Measurements from ENCODE around the gene BLTP2. TPM values are rescaled to one million over a fixed set of nuclear protein-coding genes. Genes with fewer than 3 reads are reported as not detected.
A peak's percentile ranks its signal among the peaks of the same experiment; 100 is the strongest.
"Not testable (repeated sequence)": the region's sequence is repeated elsewhere in the genome, so short reads cannot be mapped to it uniquely, and the experiment has no call there.

Gene BLTP2
- total RNA-seq, 2 donors from 2014 or later, result 184 to 422 TPM

DNA sequence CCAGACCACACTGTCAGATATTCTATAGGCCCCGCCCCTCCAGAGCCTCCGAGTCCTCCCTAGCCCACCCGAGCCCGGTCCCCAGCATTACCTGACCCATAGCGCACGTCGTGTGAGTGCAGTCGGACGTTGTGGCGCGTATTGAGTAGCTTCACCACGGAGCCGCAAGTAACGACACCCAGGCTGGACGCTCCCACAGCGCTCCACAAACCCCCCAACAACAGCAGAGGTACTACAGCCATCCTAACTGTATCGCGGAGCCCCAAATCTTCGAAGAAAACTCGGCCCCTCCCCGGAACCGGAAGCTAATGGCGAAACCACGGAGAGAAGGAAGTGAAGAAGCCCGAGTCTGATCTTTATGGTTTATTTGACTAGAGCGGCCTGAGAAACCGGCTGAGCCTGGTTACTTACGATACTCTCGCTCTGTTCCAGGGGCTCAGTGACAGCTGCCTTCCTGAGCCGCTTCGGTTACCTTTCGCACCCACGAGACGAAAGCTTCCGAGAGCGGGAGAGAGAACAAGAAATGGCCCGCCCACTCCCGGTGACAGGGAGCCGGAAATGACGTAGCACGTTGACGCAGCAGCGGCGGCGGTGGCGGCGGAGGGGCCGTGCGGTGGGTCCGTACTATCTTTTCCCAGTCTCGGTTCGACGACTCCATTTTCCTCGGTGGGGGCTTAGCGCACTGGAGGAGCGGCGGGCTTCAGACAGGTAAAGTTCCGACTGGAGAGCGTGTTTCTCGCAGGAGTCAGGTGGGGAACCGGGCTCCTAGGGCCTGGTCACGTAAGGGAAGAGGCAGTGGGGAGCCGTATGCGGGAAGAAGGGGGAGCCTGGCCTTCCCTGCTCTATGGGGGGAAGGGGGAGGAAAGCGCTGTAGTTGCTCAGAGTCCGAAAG is 16.9 kb upstream of the BLTP2 start, which contains the start of the genes SDF2 and SUPT6H:
TSS of gene SDF2 (minus strand) at position 272 of the 892 bp plus-strand sequence. CDS start at position 242, 30 bp downstream.
TSS of gene SUPT6H (plus strand) at position 571 of the 892 bp plus-strand sequence. CDS start 11,197 bp downstream, outside the sequence.
- Mint-ChIP-seq H3K4me1 (ENCODE audit: low read depth in 2 of 2) (peaks cover 45 to 56% of the 10 kb centered on the region in 2 donors), H3K27ac (peak within 1 kb of the TSS; percentile 98 to 100), H3K27me3 (no peaks in the 10 kb centered on the region), H3K4me3 (peak within 1 kb of the TSS; percentile 92), H3K36me3 (peaks cover 21% of the 10 kb centered on the region), H3K9me3 (no peaks in the 10 kb centered on the region)
- DNase-seq (ENCODE audit: low spot score) (peak; percentile 94), ATAC-seq (peak; percentile 93 to 94)

GRCh38 chr17:28659497-28659881 is 14.5 kb upstream of the BLTP2 start:
- Mint-ChIP-seq H3K27ac (peak overlapping the region in 1 of 2 donors; percentile 100), H3K36me3 (peaks cover 18% of the 10 kb centered on the region), H3K4me3 (peak overlapping the region; percentile 92), H3K4me1 (ENCODE audit: low read depth in 2 of 2) (peaks cover 41 to 50% of the 10 kb centered on the region in 2 donors)
- not testable (repeated sequence) for H3K9me3 Mint-ChIP-seq; H3K27me3 Mint-ChIP-seq; DNase-seq (ENCODE audit: low spot score); ATAC-seq

GRCh38 chr17:28658766-28659496 is 14.0 kb upstream of the BLTP2 start:
- not testable (repeated sequence) for DNase-seq (ENCODE audit: low spot score); H3K27ac Mint-ChIP-seq; H3K27me3 Mint-ChIP-seq; H3K4me3 Mint-ChIP-seq; ATAC-seq; H3K9me3 Mint-ChIP-seq
- Mint-ChIP-seq H3K4me1 (ENCODE audit: low read depth in 2 of 2) (peaks cover 38 to 44% of the 10 kb centered on the region in 2 donors), H3K36me3 (peaks cover 18% of the 10 kb centered on the region)

- not testable (repeated sequence) for H3K4me3 Mint-ChIP-seq; H3K9me3 Mint-ChIP-seq; DNase-seq (ENCODE audit: low spot score); H3K27me3 Mint-ChIP-seq; ATAC-seq; H3K27ac Mint-ChIP-seq
- H3K36me3 Mint-ChIP-seq, result peaks cover 13% of the 10 kb centered on the region
- peaks cover 33 to 38% of the 10 kb centered on the region in 2 donors for H3K4me1 Mint-ChIP-seq (ENCODE audit: low read depth in 2 of 2)
These were observed 13.4 kb upstream of the BLTP2 start for GRCh38 chr17:28658342-28658741.

- no peaks in the 10 kb centered on the region for H3K27me3 Mint-ChIP-seq
- no peaks in the 10 kb centered on the region for H3K9me3 Mint-ChIP-seq
- DNase-seq (ENCODE audit: low spot score), result no peak
- H3K36me3 Mint-ChIP-seq, result peaks cover 11% of the 10 kb centered on the region
- no peak for ATAC-seq
- H3K27ac Mint-ChIP-seq, result no peak overlapping the region
- H3K4me3 Mint-ChIP-seq, result no peak overlapping the region
- H3K4me1 Mint-ChIP-seq (ENCODE audit: low read depth in 2 of 2), result peaks cover 27 to 32% of the 10 kb centered on the region in 2 donors
These were observed 12.8 kb upstream of the BLTP2 start for GRCh38 chr17:28657756-28658155.

GRCh38 chr17:28655160-28655559 is 10.2 kb upstream of the BLTP2 start:
- no peak for DNase-seq (ENCODE audit: low spot score)
- no peaks in the 10 kb centered on the region for H3K27me3 Mint-ChIP-seq
- no peak overlapping the region for H3K4me3 Mint-ChIP-seq
- peaks cover 11% of the 10 kb centered on the region for H3K36me3 Mint-ChIP-seq
- no peak overlapping the region for H3K27ac Mint-ChIP-seq
- H3K4me1 Mint-ChIP-seq (ENCODE audit: low read depth in 2 of 2), result peaks cover 18% of the 10 kb centered on the region in 2 donors
- peak in 1 of 2 donors; percentile 48 for ATAC-seq
- no peaks in the 10 kb centered on the region for H3K9me3 Mint-ChIP-seq

GRCh38 chr17:28648698-28649097 is 3.7 kb upstream of the BLTP2 start:
- DNase-seq (ENCODE audit: low spot score), result no peak
- H3K9me3 Mint-ChIP-seq, result no peaks in the 10 kb centered on the region
- H3K4me3 Mint-ChIP-seq, result no peak overlapping the region
- no peak for ATAC-seq
- H3K27ac Mint-ChIP-seq, result no peak overlapping the region
- H3K36me3 Mint-ChIP-seq, result peaks cover 17% of the 10 kb centered on the region
- H3K4me1 Mint-ChIP-seq (ENCODE audit: low read depth in 2 of 2), result peaks cover 18 to 26% of the 10 kb centered on the region in 2 donors
- H3K27me3 Mint-ChIP-seq, result no peaks in the 10 kb centered on the region

DNA sequence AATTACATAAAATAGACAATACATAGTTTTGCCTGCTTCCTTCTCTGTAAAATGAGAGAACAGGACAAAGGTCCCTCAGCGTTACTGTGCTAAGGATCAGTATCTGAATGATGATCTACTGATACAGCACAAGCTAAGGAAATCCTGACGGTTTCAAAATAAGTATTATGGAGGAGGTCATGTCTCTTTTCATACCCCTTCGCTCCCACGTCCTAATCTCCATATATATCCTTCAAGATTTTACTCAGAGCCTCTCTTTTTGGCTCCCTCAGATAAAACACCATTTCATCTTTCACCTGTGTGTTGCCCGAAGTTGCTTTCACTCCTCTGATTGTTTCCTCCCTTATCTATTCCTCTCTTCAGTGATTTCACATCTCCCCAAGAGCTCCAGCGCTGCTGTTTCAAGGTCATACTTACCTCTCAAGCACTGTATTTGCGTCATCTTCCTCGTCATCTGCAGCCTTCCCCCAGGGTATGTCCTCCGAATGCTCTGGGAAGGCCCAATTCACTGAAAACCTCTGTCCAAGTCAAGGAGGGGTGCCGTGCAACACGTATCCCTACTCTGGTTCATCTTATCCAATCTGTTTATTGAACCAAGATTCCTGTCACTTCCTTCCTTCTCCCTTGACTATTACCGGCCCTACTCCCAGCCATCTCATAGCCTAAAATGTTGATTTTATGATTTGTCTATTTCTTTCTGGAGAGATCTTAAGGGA is 1.2 kb upstream of the BLTP2 start:
- DNase-seq (ENCODE audit: low spot score) (no peak), ATAC-seq (no peak)
- Mint-ChIP-seq H3K4me1 (ENCODE audit: low read depth in 2 of 2) (peaks cover 34 to 45% of the 10 kb centered on the region in 2 donors), H3K9me3 (no peaks in the 10 kb centered on the region), H3K27me3 (no peaks in the 10 kb centered on the region), H3K36me3 (peaks cover 28% of the 10 kb centered on the region), H3K27ac (peak overlapping the region; percentile 92 to 94), H3K4me3 (peak overlapping the region; percentile 97)

DNA sequence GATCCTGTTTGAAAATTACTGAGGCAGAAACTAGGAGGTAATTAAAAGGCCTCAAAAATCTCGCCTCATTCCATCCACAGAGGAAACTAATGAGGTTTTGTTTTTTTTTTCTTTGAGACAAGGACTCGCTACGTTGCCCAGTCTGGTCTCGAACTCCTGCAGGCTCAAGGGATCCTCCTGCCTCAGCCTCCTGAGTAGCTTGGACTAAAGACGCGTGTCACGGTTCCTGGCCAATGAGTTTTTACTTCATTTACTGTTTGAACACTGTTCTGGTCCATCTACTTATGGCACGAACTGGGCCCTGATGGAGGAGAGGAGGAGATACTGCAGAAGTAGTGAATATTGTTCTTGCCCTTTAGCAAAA is 600 bp upstream of the BLTP2 start:
- Mint-ChIP-seq H3K36me3 (peaks cover 29% of the 10 kb centered on the region), H3K9me3 (no peaks in the 10 kb centered on the region), H3K4me1 (ENCODE audit: low read depth in 2 of 2) (peaks cover 34 to 46% of the 10 kb centered on the region in 2 donors), H3K27me3 (no peaks in the 10 kb centered on the region), H3K27ac (peak overlapping the region; percentile 92 to 94), H3K4me3 (peak overlapping the region; percentile 97)
- no peak for ATAC-seq
- DNase-seq (ENCODE audit: low spot score), result no peak

GRCh38 chr17:28643983-28644786 is 773 bp downstream of the BLTP2 start:
- no peaks in the 10 kb centered on the region for H3K27me3 Mint-ChIP-seq
- peak overlapping the region; percentile 72 to 94 for H3K27ac Mint-ChIP-seq
- H3K4me1 Mint-ChIP-seq (ENCODE audit: low read depth in 2 of 2), result peaks cover 41 to 53% of the 10 kb centered on the region in 2 donors
- ATAC-seq (peak; percentile 1 to 2), DNase-seq (ENCODE audit: low spot score) (no peak)
- H3K4me3 Mint-ChIP-seq, result peak overlapping the region; percentile 97
- H3K36me3 Mint-ChIP-seq, result peaks cover 39% of the 10 kb centered on the region
- H3K9me3 Mint-ChIP-seq, result no peaks in the 10 kb centered on the region

- Mint-ChIP-seq H3K4me1 (ENCODE audit: low read depth in 2 of 2) (peaks cover 37 to 48% of the 10 kb centered on the region in 2 donors), H3K36me3 (peaks cover 43% of the 10 kb centered on the region), H3K4me3 (no peak overlapping the region), H3K9me3 (no peaks in the 10 kb centered on the region), H3K27me3 (no peaks in the 10 kb centered on the region), H3K27ac (no peak overlapping the region)
- ATAC-seq, result no peak
- DNase-seq (ENCODE audit: low spot score), result no peak
These were observed 3.4 kb downstream of the BLTP2 start for GRCh38 chr17:28641579-28641978.

- ATAC-seq (no peak), DNase-seq (ENCODE audit: low spot score) (no peak)
- peaks cover 12 to 14% of the 10 kb centered on the region in 2 donors for H3K4me1 Mint-ChIP-seq (ENCODE audit: low read depth in 2 of 2)
- H3K36me3 Mint-ChIP-seq, result peaks cover 46% of the 10 kb centered on the region
- no peaks in the 10 kb centered on the region for H3K27me3 Mint-ChIP-seq
- H3K27ac Mint-ChIP-seq, result no peak overlapping the region
- H3K4me3 Mint-ChIP-seq, result no peak overlapping the region
- no peaks in the 10 kb centered on the region for H3K9me3 Mint-ChIP-seq
These were observed 9.5 kb downstream of the BLTP2 start for GRCh38 chr17:28635506-28635905.
